Neutrophil (primary cell): Measurements from ENCODE around the gene APBA3.
A peak's percentile ranks its signal among the peaks of the same experiment; 100 is the strongest.

Experiments used
- H3K27ac ChIP-seq: fragments of 200-600 bp; sonication (generic); 2 replicates; pipeline ENCODE4 v1.5.1; 2016; ENCODE audit warnings: mild to moderate bottlenecking, moderate library complexity
- H3K27me3 ChIP-seq: fragments of 200-600 bp; sonication (generic); 2 replicates; pipeline ENCODE4 v1.6.0; 2016; ENCODE audit warnings: mild to moderate bottlenecking
- H3K36me3 ChIP-seq: fragments of 200-600 bp; sonication (generic); 2 replicates; pipeline ENCODE4 v1.5.1; 2017
- H3K4me1 ChIP-seq, 2 experiments: fragments of 200-600 bp in 1 of 2; sonication (generic) in 1 of 2; 1 replicate in 1 of 2; 2 replicates in 1 of 2; pipeline versions ENCODE4 v1.5.1 to v1.6.1; 2013 to 2016; ENCODE audit warnings: low read depth in 1 of 2, low read length in 1 of 2, mild to moderate bottlenecking in 1 of 2, moderate library complexity in 1 of 2; ENCODE audit not compliant: control insufficient read depth in 1 of 2, insufficient read depth in 1 of 2
- H3K4me3 ChIP-seq, 2 experiments: fragments of 200-600 bp in 1 of 2; sonication (generic) in 1 of 2; 1 replicate in 1 of 2; 2 replicates in 1 of 2; pipeline ENCODE4 v1.5.1; 2013 to 2016; ENCODE audit warnings: low read depth in 1 of 2, low read length in 1 of 2, mild to moderate bottlenecking in 1 of 2, moderate library complexity in 1 of 2
- H3K9me3 ChIP-seq: fragments of 200-600 bp; sonication (generic); 2 replicates; pipeline ENCODE4 v1.5.1; 2016
- TF ChIP-seq, protein P1 (sequence below): fragments of 200-600 bp; sonication (generic); IDR thresholded peaks from 2 replicates; pipeline ENCODE4 v1.5.1; 2016; ENCODE audit warnings: antibody characterized with exemption

The APBA3 gene

DNA sequence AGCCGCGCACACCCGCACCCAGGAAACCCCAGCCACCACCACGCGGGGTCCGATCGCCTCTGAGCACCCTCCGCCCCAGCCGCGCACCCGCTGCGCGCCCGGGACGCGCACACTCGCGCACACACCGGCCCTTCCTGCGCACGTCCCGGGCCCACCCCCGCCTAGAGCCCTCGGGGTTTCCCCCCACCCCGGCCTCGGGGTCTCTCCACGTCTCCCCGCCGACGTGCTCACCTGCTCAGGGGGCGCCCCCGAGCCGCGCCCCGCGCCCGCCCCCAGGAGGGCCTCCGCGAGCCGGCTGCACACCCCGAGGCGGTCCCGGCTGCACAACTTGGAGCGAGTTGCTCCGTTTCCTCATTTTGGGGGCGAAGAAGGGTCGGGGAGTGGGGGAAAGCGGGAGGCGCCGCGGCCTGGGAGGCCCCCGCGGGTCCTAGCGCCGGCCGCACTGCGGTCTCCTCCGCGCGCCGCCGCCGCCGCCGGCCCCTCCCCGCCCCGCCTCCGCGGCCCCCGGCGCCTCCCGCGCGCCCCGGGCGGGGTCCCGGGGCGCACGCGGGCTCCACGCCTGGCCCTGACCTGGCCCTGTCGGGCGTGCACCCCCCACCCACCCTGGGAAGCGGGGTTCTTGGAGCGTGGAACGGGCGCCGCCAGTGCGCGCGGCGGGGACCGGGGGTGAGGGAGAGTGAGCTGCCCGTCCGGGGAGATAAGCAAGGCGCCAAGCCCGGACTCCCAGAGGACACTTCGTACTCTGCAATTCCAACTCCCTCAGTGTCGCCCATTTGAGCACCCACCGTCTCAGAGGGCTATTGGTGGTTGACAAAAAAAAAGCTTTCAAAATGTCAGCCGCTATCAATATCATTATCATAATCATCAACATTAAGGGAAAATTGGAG is 24.7 kb upstream of the APBA3 start, which contains the start of gene MATK:
Gene MATK, minus strand, starts transcription at position 444 of the 887 bp plus-strand sequence. CDS start 1,246 bp downstream, outside the sequence.
- Histone ChIP-seq H3K4me1 (peaks cover 13 to 15% of the 10 kb centered on the region in 2 experiments), H3K9me3 (peaks cover 14% of the 10 kb centered on the region), H3K27ac (no peak within 1 kb of the TSS), H3K4me3 (peak within 1 kb of the TSS; percentile 47 to 57), H3K27me3 (peaks cover 69% of the 10 kb centered on the region), H3K36me3 (no peaks in the 10 kb centered on the region)
- TF ChIP-seq, protein P1, sequence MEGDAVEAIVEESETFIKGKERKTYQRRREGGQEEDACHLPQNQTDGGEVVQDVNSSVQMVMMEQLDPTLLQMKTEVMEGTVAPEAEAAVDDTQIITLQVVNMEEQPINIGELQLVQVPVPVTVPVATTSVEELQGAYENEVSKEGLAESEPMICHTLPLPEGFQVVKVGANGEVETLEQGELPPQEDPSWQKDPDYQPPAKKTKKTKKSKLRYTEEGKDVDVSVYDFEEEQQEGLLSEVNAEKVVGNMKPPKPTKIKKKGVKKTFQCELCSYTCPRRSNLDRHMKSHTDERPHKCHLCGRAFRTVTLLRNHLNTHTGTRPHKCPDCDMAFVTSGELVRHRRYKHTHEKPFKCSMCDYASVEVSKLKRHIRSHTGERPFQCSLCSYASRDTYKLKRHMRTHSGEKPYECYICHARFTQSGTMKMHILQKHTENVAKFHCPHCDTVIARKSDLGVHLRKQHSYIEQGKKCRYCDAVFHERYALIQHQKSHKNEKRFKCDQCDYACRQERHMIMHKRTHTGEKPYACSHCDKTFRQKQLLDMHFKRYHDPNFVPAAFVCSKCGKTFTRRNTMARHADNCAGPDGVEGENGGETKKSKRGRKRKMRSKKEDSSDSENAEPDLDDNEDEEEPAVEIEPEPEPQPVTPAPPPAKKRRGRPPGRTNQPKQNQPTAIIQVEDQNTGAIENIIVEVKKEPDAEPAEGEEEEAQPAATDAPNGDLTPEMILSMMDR = no peak

DNA sequence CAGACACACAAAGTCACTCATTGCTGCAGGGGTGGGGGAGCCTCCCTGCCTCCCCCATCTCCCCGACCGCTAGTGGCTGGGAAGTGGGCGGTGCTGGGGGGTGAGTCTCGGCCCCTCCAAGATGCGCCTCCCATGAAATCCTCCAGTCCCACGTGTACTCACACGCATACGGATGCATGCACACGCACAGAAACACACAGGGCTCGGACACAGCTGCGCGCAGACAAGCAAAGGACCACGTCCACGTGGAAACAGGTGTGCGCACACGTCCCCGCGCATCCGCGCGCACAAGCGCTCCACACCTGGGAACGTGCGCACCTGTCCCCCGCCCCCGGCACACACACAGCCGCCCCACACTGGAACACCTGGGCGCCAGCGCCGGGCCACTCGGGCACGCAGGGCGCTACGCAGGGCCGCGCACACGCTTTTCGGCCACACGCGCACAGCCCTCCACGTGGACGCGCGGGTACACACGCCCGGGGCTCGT is 24.0 kb upstream of the APBA3 start:
- Histone ChIP-seq H3K36me3 (no peaks in the 10 kb centered on the region), H3K9me3 (peaks cover 19% of the 10 kb centered on the region), H3K4me1 (peaks cover 13 to 15% of the 10 kb centered on the region in 2 experiments), H3K27me3 (peaks cover 63% of the 10 kb centered on the region), H3K4me3 (peak overlapping the region; percentile 47 to 57), H3K27ac (no peak overlapping the region)
- TF ChIP-seq, protein P1 = no peak

DNA sequence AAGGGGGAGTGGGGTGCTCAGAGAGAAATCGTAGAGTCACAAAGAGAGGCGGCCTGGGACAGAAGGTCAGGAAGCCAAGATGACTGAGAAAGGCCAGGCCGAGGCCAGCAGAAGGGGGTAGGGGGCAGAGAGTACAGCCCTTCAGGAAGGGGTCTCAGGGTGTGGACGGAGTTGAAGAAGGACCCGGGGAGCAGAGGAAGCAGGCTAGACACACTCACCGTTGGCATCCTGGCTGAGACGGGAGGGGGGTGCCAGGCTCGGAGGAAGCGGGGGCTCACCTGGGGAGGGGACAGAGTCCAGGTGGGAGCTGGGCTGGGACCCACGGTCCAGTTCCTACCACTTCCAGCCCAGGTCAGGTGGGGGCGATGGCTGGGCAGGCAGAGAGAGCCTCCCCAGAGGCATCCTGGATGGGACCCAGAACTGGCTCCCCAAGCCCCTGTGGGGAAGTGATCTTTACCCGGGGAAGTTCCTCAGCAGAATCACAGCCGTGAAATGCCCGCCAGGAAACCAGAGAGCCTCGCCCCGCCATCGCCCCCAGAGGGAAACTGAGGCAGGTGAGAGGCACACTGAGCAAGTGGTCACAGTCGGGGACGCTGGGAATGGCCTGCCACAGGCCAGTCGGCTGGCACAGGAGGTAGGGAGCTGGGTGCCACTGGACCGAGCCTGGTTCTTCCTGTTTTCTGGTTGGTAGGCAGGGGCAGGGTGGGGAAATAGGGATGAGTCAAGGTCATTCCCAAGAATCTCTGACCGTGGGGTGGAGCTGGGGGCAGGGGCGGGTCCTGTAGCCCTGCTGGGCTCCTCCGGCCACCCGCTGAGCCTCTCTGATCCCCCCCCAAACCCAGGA is 23.3 kb upstream of the APBA3 start:
- peaks cover 19% of the 10 kb centered on the region for H3K9me3 ChIP-seq
- H3K27ac ChIP-seq = no peak overlapping the region
- peaks cover 13 to 15% of the 10 kb centered on the region in 2 experiments for H3K4me1 ChIP-seq
- peaks cover 56% of the 10 kb centered on the region for H3K27me3 ChIP-seq
- peak overlapping the region; percentile 47 to 57 for H3K4me3 ChIP-seq
- no peaks in the 10 kb centered on the region for H3K36me3 ChIP-seq
- TF ChIP-seq, protein P1 = no peak

DNA sequence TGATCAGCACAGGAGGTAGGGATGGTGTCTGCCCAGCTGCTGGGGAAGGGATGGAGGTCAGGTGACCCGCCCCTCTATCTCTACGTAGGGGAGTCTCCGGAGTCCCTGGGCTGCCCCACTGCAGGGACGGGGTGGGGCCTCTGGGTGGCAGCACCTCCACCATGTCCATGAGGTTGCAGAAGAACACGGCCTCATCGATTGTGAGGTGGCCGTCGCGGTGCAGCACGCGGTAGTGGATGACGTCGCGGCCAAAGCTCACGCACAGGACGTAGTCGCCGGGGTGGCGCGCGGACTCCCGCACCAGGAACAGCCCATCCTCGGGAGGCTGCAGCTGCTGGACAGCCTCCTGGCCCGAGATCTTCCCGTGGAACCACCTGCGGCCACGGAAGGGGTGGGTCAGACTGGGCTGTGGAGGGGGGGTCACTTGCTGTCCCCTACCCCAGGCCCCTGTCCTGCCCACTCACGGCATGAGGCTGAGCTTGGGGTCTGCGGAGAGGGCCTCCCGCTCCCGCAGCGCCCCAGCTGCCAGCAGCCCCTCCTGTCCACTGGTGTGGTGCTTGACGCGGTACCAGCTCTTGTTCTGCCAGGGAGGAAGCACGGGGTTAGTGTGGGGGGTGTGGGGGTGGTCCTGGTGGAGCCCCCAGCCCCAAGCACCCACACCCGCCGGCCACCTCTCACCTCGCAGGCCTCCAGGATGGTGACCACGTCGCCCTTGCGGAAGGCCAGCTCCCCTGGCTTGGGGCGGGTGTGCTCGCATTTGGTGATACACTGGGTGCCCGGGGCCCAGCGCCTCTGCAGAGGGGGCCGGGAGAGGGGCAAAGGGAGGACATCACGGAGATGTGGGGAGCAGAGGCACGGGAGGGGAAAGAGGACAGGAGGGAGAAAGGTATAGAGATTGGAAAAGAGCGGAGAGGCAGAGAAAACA is 22.4 kb upstream of the APBA3 start:
- Histone ChIP-seq H3K9me3 (peaks cover 19% of the 10 kb centered on the region), H3K4me3 (no peak overlapping the region), H3K36me3 (no peaks in the 10 kb centered on the region), H3K27ac (no peak overlapping the region), H3K4me1 (peaks cover 13 to 15% of the 10 kb centered on the region in 2 experiments), H3K27me3 (peaks cover 47% of the 10 kb centered on the region)
- TF ChIP-seq, protein P1 = peak; percentile 51
